ENCODE results near the gene COL18A1.

COL18A1 gene

GRCh38 chr21:45525153-45525909 lies 120.4 kb downstream of the COL18A1 start:
- DNase-seq: peak; percentile 40

- DNase-seq: no peak
Measured at GRCh38 chr21:45525910-45526306, 120.9 kb downstream of the COL18A1 start.

GRCh38 chr21:45527151-45527999 lies 122.4 kb downstream of the COL18A1 start:
- DNase-seq: peak; percentile 27

- DNase-seq: peak; percentile 34
Measured at GRCh38 chr21:45528028-45528705, 123.2 kb downstream of the COL18A1 start.

- peak; percentile 26 for DNase-seq
Measured at GRCh38 chr21:45528981-45529784, 124.2 kb downstream of the COL18A1 start.

- DNase-seq: peak; percentile 30
Measured at GRCh38 chr21:45529785-45530422, 124.9 kb downstream of the COL18A1 start.

GRCh38 chr21:45530423-45531113 lies 125.6 kb downstream of the COL18A1 start:
- peak; percentile 27 for DNase-seq

GRCh38 chr21:45531114-45531392 lies 126.1 kb downstream of the COL18A1 start:
- DNase-seq: peak; percentile 28

- peak; percentile 24 for DNase-seq
Measured at GRCh38 chr21:45531393-45532215, 126.6 kb downstream of the COL18A1 start.

- peak; percentile 35 for DNase-seq
Measured at GRCh38 chr21:45532826-45533360, 127.9 kb downstream of the COL18A1 start.

GRCh38 chr21:45533361-45533845 lies 128.4 kb downstream of the COL18A1 start:
- no peak for DNase-seq

GRCh38 chr21:45533846-45534635 lies 129.1 kb downstream of the COL18A1 start:
- DNase-seq: peak; percentile 37

- peak; percentile 55 for DNase-seq
Measured at GRCh38 chr21:45534636-45535331, 129.8 kb downstream of the COL18A1 start.

GRCh38 chr21:45535341-45536081 lies 130.5 kb downstream of the COL18A1 start:
- peak; percentile 39 for DNase-seq

- peak; percentile 41 for DNase-seq
Measured at GRCh38 chr21:45536301-45537081, 131.5 kb downstream of the COL18A1 start.

- peak; percentile 38 for DNase-seq
Measured at GRCh38 chr21:45537111-45537745, 132.3 kb downstream of the COL18A1 start.

Measured in right forelimb (tissue), 1 donor.